ENCODE results near the gene MBLAC1.

MBLAC1 gene

DNA sequence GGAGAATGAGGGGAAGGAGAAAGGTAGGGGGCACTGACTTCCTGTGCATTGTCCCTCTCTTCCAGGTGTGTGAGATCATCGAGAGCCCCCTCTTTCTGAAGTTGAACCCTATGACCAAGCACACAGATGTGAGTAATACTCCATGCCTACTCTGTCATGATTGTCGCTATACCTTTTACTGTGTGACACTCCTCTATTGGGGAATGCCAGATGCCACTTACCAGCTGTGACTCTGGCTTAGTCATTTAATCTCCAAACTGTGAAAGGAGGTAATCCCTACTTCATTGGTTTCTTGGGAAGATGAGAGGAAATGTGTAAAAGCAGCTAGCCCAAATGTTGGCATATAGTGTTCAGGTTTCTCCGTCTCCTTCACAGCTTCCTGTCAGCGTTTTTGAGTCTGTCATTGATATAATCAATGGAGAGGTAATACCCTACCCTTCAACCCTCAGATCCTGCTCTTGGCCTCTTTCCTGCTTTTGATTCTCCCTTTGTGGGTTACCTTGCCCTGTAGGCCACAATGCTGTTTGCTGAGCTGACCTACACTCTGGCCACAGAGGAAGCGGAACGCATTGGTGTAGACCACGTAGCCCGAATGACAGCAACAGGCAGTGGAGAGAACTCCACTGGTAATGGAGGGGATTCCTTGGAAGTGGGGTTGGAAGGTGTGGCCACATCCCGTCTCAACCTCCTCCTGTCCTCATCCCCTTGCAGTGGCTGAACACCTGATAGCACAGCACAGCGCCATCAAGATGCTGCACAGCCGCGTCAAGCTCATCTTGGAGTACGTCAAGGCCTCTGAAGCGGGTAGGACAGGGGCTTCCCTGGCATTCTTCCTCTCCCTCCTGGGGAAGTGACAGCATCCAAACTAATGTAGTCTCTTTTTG, 36.0 kb upstream of the MBLAC1 start:
- peaks cover 42% of the 10 kb centered on the region for H3K36me3 Mint-ChIP-seq (ENCODE audit: low read depth)
- H3K4me3 Mint-ChIP-seq, result peak overlapping the region; percentile 28
- H3K27me3 Mint-ChIP-seq (ENCODE audit: low read depth), result no peaks in the 10 kb centered on the region

GRCh38 chr7:100091411-100092181, 35.2 kb upstream of the MBLAC1 start:
- Mint-ChIP-seq H3K4me1 (ENCODE audit: low read depth) (peaks cover 14% of the 10 kb centered on the region), H3K4me3 (no peak overlapping the region), H3K27me3 (ENCODE audit: low read depth) (no peaks in the 10 kb centered on the region), H3K36me3 (ENCODE audit: low read depth) (peaks cover 50% of the 10 kb centered on the region), H3K9me3 (no peaks in the 10 kb centered on the region), H3K27ac (no peak overlapping the region)

More for the DNA sequence above, 36.0 kb upstream of the MBLAC1 start:
- Mint-ChIP-seq H3K4me1 (ENCODE audit: low read depth) (peaks cover 14% of the 10 kb centered on the region), H3K9me3 (no peaks in the 10 kb centered on the region), H3K27ac (peak overlapping the region; percentile 22)

DNA sequence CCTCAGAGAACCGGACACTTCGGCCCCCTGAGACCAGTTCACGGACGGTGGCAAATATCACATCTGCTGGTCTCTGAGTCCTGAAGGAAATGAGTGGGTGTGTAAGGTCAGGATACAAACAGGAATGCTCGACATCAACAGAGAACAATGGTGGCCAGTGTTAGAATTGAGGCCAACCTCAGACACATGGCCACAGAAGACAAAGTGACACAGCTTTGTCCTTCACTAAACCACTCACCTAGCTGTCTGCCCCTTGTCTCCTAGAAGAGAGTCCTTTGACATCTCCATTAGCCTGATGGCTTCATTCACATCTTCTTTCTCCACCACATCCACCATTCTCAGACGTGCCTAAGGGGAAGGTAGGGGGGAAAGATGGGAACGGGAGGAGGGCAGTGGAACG, 33.7 kb upstream of the MBLAC1 start:
- H3K4me1 Mint-ChIP-seq (ENCODE audit: low read depth), result peaks cover 15% of the 10 kb centered on the region
- peaks cover 62% of the 10 kb centered on the region for H3K36me3 Mint-ChIP-seq (ENCODE audit: low read depth)
- no peak overlapping the region for H3K27ac Mint-ChIP-seq
- no peak overlapping the region for H3K4me3 Mint-ChIP-seq
- H3K27me3 Mint-ChIP-seq (ENCODE audit: low read depth), result no peaks in the 10 kb centered on the region
- no peaks in the 10 kb centered on the region for H3K9me3 Mint-ChIP-seq

GRCh38 chr7:100093498-100093897, 33.3 kb upstream of the MBLAC1 start:
- no peak overlapping the region for H3K27ac Mint-ChIP-seq
- no peaks in the 10 kb centered on the region for H3K27me3 Mint-ChIP-seq (ENCODE audit: low read depth)
- no peaks in the 10 kb centered on the region for H3K9me3 Mint-ChIP-seq
- H3K4me3 Mint-ChIP-seq, result no peak overlapping the region
- H3K4me1 Mint-ChIP-seq (ENCODE audit: low read depth), result peaks cover 18% of the 10 kb centered on the region
- H3K36me3 Mint-ChIP-seq (ENCODE audit: low read depth), result peaks cover 66% of the 10 kb centered on the region

GRCh38 chr7:100093925-100094486, 32.8 kb upstream of the MBLAC1 start:
- peaks cover 23% of the 10 kb centered on the region for H3K4me1 Mint-ChIP-seq (ENCODE audit: low read depth)
- H3K36me3 Mint-ChIP-seq (ENCODE audit: low read depth), result peaks cover 71% of the 10 kb centered on the region
- H3K9me3 Mint-ChIP-seq, result no peaks in the 10 kb centered on the region
- H3K4me3 Mint-ChIP-seq, result no peak overlapping the region
- no peak overlapping the region for H3K27ac Mint-ChIP-seq
- H3K27me3 Mint-ChIP-seq (ENCODE audit: low read depth), result no peaks in the 10 kb centered on the region

GRCh38 chr7:100095289-100095688, 31.5 kb upstream of the MBLAC1 start:
- no peaks in the 10 kb centered on the region for H3K9me3 Mint-ChIP-seq
- H3K27me3 Mint-ChIP-seq (ENCODE audit: low read depth), result no peaks in the 10 kb centered on the region
- H3K4me1 Mint-ChIP-seq (ENCODE audit: low read depth), result peaks cover 28% of the 10 kb centered on the region
- H3K36me3 Mint-ChIP-seq (ENCODE audit: low read depth), result peaks cover 83% of the 10 kb centered on the region
- H3K27ac Mint-ChIP-seq, result no peak overlapping the region
- H3K4me3 Mint-ChIP-seq, result no peak overlapping the region

DNA sequence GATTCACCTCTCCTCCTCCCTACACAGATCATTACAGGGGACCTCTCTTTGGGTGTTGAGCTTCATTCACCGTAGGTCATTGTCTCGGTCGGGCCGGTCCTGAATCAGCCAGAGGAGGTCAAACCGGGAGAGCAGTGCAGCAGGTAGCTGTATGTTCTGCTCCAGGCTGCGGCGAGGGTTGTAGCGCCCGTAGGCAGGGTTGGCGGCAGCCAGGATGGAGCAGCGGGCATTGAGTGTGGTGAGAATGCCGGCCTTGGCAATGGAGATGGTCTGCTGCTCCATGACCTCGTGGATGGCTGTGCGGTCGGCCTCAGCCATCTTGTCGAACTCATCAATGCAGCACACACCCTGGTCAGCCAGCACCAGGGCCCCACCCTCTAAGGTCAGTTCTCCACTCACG, 31.1 kb upstream of the MBLAC1 start:
- Mint-ChIP-seq H3K27me3 (ENCODE audit: low read depth) (no peaks in the 10 kb centered on the region), H3K9me3 (no peaks in the 10 kb centered on the region), H3K4me1 (ENCODE audit: low read depth) (peaks cover 28% of the 10 kb centered on the region), H3K4me3 (no peak overlapping the region), H3K36me3 (ENCODE audit: low read depth) (peaks cover 79% of the 10 kb centered on the region), H3K27ac (peak overlapping the region; percentile 59)

DNA sequence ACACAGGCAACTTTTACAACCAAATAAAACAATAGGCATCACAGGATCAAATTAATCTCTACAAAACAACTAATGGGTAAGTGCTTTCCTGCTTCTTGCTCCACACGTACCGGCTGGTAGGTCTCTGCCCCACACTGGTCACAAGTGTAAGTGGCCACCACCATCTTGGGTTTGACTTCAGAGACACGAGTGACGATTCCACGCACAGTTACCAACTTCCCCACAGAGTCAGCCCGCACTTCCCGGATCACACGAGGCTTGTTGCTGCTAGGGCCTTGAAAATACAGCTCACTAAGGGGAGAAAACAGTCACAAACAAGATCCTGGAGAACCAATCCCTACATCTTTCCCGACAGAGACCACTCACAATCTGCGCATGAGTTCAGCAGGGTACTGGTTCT, 27.9 kb upstream of the MBLAC1 start:
- Mint-ChIP-seq H3K9me3 (no peaks in the 10 kb centered on the region), H3K4me3 (peak overlapping the region; percentile 91), H3K36me3 (ENCODE audit: low read depth) (peaks cover 52% of the 10 kb centered on the region), H3K27me3 (ENCODE audit: low read depth) (no peaks in the 10 kb centered on the region), H3K4me1 (ENCODE audit: low read depth) (peaks cover 34% of the 10 kb centered on the region), H3K27ac (peak overlapping the region; percentile 88)

DNA sequence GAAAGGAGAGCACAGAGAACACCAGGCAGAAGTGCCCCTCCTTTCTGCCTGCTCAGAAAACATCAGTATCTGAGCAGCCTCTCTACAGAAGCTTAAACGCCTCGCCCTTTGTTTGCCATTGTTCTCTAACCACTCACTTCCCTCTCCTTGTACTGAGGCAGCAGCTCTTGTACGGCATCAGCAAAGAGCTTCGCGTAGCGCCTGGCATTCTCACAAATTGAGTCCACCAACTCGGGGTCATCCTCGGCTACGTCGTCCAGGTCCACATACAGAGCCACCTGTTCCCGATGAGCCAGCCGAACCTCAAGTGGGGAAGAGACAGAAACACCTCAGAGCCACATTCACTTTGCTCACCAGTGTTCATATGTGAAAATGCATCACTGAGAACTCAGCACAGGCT, 27.3 kb upstream of the MBLAC1 start:
- Mint-ChIP-seq H3K27ac (peak overlapping the region; percentile 88), H3K4me3 (peak overlapping the region; percentile 91), H3K27me3 (ENCODE audit: low read depth) (no peaks in the 10 kb centered on the region), H3K9me3 (no peaks in the 10 kb centered on the region), H3K36me3 (ENCODE audit: low read depth) (peaks cover 51% of the 10 kb centered on the region), H3K4me1 (ENCODE audit: low read depth) (peaks cover 35% of the 10 kb centered on the region)

DNA sequence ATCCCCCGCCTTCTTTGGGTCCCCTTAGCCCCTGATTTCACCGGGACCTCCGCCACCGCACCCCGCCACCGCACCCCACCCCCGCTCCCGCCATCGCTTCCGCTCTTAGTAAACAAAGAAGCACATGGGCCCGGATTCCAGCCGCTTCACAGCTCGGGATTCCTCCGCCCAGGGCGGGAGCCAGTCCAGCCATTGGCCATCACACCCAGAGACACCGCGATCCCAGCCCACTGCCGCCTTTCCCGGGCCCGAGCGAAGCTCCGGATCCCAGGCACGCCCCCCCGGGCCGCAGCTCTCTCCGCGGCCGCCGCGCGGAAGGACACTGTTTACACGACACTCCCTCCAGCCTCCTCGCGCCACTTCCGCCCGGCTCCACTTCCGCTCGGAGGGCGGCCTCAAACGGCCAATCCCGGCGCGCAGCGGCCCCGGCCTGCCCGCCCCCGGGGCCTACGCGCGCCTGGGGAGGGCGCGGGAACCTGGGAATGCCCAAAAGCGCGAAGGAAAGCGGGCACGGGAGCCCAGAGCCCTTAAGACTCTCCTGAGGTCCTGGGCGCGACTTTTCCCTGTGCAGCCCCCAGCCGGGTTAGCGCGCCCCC, 26.2 kb upstream of the MBLAC1 start:
- peak overlapping the region; percentile 91 for H3K4me3 Mint-ChIP-seq
- H3K27ac Mint-ChIP-seq, result peak overlapping the region; percentile 90
- H3K4me1 Mint-ChIP-seq (ENCODE audit: low read depth), result peaks cover 35% of the 10 kb centered on the region
- H3K36me3 Mint-ChIP-seq (ENCODE audit: low read depth), result peaks cover 47% of the 10 kb centered on the region
- no peaks in the 10 kb centered on the region for H3K9me3 Mint-ChIP-seq
- no peaks in the 10 kb centered on the region for H3K27me3 Mint-ChIP-seq (ENCODE audit: low read depth)

DNA sequence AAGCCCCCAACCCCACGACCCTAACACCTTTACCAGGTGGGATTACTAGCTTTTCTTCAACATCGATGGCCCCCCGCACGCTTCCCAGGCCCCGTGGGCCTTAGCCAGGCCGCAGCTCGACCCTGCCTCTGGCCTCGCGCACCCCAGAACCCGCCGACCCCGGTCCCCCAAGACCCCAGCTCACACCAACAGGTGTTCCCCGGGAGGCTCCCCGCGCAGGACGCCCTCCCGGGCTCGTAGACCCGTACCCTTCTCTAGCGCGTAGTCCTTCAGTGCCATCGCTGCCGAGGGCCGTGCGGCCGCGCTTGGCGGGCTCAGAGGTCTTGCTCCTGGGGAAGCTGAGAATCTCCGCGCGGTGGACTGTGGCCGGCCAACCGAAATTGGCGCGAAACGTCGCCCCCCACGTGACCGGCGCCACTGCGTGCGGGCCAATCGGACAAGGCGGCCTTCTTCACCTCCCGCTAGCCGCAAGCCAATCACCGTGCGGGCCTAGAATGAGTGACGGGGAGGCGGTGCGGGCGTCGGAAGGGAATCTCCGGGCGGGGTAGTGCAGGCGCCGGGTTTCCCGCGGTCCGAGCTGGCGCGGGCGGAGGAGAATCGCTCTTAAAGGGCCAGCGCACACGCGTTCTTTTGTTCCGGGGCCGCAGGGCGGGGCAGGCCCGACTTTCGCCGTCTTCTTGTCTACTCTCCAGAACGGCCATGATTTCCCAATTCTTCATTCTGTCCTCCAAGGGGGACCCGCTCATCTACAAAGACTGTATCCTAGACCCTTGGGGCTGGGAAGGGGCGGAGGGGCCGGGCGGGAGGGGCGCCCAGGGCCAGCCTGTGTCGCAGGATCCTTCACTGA, 25.5 kb upstream of the MBLAC1 start, which contains the start of the genes AP4M1 and MCM7:
Gene AP4M1, plus strand, starts transcription at position 628 of the 847 bp plus-strand sequence. Its CDS starts 72 bp downstream, at position 700.
Gene MCM7, minus strand, starts transcription at position 382 of the 847 bp plus-strand sequence. Its CDS starts 103 bp downstream, at position 279.
- H3K36me3 Mint-ChIP-seq (ENCODE audit: low read depth), result peaks cover 39% of the 10 kb centered on the region
- H3K27ac Mint-ChIP-seq, result peak within 1 kb of the TSS; percentile 90
- no peaks in the 10 kb centered on the region for H3K9me3 Mint-ChIP-seq
- peaks cover 35% of the 10 kb centered on the region for H3K4me1 Mint-ChIP-seq (ENCODE audit: low read depth)
- H3K27me3 Mint-ChIP-seq (ENCODE audit: low read depth), result no peaks in the 10 kb centered on the region
- H3K4me3 Mint-ChIP-seq, result peak within 1 kb of the TSS; percentile 91

GRCh38 chr7:100102950-100103840, 23.6 kb upstream of the MBLAC1 start:
- H3K9me3 Mint-ChIP-seq, result no peaks in the 10 kb centered on the region
- H3K36me3 Mint-ChIP-seq (ENCODE audit: low read depth), result peaks cover 25% of the 10 kb centered on the region
- H3K27ac Mint-ChIP-seq, result no peak overlapping the region
- peaks cover 32% of the 10 kb centered on the region for H3K4me1 Mint-ChIP-seq (ENCODE audit: low read depth)
- peak overlapping the region; percentile 83 for H3K4me3 Mint-ChIP-seq
- no peaks in the 10 kb centered on the region for H3K27me3 Mint-ChIP-seq (ENCODE audit: low read depth)

- no peak overlapping the region for H3K4me3 Mint-ChIP-seq
- peaks cover 11% of the 10 kb centered on the region for H3K4me1 Mint-ChIP-seq (ENCODE audit: low read depth)
- H3K9me3 Mint-ChIP-seq, result no peaks in the 10 kb centered on the region
- H3K27me3 Mint-ChIP-seq (ENCODE audit: low read depth), result no peaks in the 10 kb centered on the region
- no peak overlapping the region for H3K27ac Mint-ChIP-seq
- peaks cover 11% of the 10 kb centered on the region for H3K36me3 Mint-ChIP-seq (ENCODE audit: low read depth)
These were observed 21.2 kb upstream of the MBLAC1 start for GRCh38 chr7:100105534-100105933.
